ENCODE measurements around the gene SRGAP2C.
"Not testable (repeated sequence)": the region's sequence is repeated elsewhere in the genome, so short reads cannot be mapped to it uniquely, and the experiment has no call there.

The SRGAP2C gene

GRCh38 chr1:121280699-121281317, 96.0 kb downstream of the SRGAP2C start:
- not testable (repeated sequence) for DNase-seq (ENCODE audit: low read depth)

- DNase-seq (ENCODE audit: low read depth) = not testable (repeated sequence)
Observed at GRCh38 chr1:121281480-121281879, 96.7 kb downstream of the SRGAP2C start.

GRCh38 chr1:121283587-121284180, 98.9 kb downstream of the SRGAP2C start:
- not testable (repeated sequence) for DNase-seq (ENCODE audit: low read depth)

- not testable (repeated sequence) for DNase-seq (ENCODE audit: low read depth)
Observed at GRCh38 chr1:121292590-121292989, 107.8 kb downstream of the SRGAP2C start.

GRCh38 chr1:121293263-121294204, 108.8 kb downstream of the SRGAP2C start:
- not testable (repeated sequence) for DNase-seq (ENCODE audit: low read depth)

GRCh38 chr1:121294205-121294570, 109.4 kb downstream of the SRGAP2C start:
- DNase-seq (ENCODE audit: low read depth) = not testable (repeated sequence)

GRCh38 chr1:121296563-121296962, 111.8 kb downstream of the SRGAP2C start:
- DNase-seq (ENCODE audit: low read depth) = not testable (repeated sequence)

- not testable (repeated sequence) for DNase-seq (ENCODE audit: low read depth)
Observed at GRCh38 chr1:121298529-121298928, 113.8 kb downstream of the SRGAP2C start.

- DNase-seq (ENCODE audit: low read depth) = not testable (repeated sequence)
Observed at GRCh38 chr1:121299514-121300149, 114.9 kb downstream of the SRGAP2C start.

GRCh38 chr1:121301876-121302275, 117.1 kb downstream of the SRGAP2C start:
- DNase-seq (ENCODE audit: low read depth) = not testable (repeated sequence)

GRCh38 chr1:121307759-121308158, 123.0 kb downstream of the SRGAP2C start:
- DNase-seq (ENCODE audit: low read depth) = not testable (repeated sequence)

- DNase-seq (ENCODE audit: low read depth) = not testable (repeated sequence)
Observed at GRCh38 chr1:121315509-121315908, 130.7 kb downstream of the SRGAP2C start.

- not testable (repeated sequence) for DNase-seq (ENCODE audit: low read depth)
Observed at GRCh38 chr1:121316081-121316480, 131.3 kb downstream of the SRGAP2C start.

GRCh38 chr1:121317491-121318468, 133.0 kb downstream of the SRGAP2C start:
- DNase-seq (ENCODE audit: low read depth) = not testable (repeated sequence)

GRCh38 chr1:121318687-121319086, 133.9 kb downstream of the SRGAP2C start:
- not testable (repeated sequence) for DNase-seq (ENCODE audit: low read depth)

- not testable (repeated sequence) for DNase-seq (ENCODE audit: low read depth)
Observed at GRCh38 chr1:121321660-121322059, 136.9 kb downstream of the SRGAP2C start.

- not testable (repeated sequence) for DNase-seq (ENCODE audit: low read depth)
Observed at GRCh38 chr1:121324726-121325125, 140.0 kb downstream of the SRGAP2C start.

GRCh38 chr1:121332141-121332540, 147.4 kb downstream of the SRGAP2C start:
- not testable (repeated sequence) for DNase-seq (ENCODE audit: low read depth)

GRCh38 chr1:121332599-121333562, 148.1 kb downstream of the SRGAP2C start:
- DNase-seq (ENCODE audit: low read depth) = not testable (repeated sequence)

GRCh38 chr1:121337958-121338357, 153.2 kb downstream of the SRGAP2C start:
- DNase-seq (ENCODE audit: low read depth) = not testable (repeated sequence)

Data from stimulated activated CD8-positive, alpha-beta memory T cell treated with anti-CD3 and anti-CD28 coated beads, Interleukin-7, amount 100 ng/mL, for 24 hours (primary cell).